HG02588 (cell line): ENCODE results near the gene RAB11A.

ENCODE experiments used
- ATAC-seq: cut with Tn5 transposase; IDR thresholded peaks from one replicate; pipeline ENCODE4 v1.9.1; 2021; ENCODE audit warnings: mild to moderate bottlenecking, moderate library complexity; ENCODE audit not compliant: unreplicated experiment

The RAB11A gene

DNA sequence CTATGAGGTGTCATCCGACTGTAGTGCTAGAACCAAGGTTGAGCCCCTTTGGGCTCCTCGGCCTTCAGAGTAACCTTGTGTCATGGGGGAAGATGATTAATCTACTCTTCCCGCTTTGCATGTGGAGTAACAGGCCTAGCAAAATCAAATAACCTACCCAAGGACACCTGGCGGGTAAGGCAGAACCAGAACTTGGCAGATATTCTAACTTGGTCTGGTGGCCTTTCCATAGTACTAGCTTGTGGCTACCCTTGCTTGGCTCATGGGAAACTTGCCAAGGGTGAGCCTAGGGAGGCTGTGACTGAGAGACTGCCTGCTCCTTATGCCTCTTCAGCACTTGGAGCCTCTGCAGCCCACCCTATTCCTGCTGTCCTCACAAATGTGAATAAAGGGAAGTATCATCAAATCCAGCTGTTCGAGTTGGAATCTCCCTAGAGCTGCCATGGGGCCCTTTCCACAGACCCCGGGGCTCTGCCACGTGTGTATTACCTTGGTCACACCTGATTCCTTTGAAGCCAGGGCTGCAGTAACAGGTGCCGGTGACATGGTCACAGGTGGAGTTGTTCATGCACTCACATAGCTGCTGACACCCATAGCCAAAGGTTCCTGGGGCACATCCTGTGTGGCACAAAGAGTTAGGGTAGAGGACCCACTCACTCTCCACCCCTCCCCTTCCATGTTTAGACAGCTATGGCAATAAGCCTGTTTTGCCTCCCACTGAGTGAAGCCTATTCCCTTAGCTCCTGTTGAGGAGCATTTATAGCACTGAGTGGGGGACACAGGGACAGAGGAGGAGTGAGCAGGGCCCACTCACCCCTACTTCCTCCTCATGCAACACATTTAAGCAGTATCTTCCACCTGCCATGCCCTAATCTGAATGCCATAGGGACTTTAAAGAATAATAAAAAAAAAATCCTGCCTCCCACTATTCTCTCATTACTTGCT is 46.0 kb downstream of the RAB11A start:
- no peak for ATAC-seq

DNA sequence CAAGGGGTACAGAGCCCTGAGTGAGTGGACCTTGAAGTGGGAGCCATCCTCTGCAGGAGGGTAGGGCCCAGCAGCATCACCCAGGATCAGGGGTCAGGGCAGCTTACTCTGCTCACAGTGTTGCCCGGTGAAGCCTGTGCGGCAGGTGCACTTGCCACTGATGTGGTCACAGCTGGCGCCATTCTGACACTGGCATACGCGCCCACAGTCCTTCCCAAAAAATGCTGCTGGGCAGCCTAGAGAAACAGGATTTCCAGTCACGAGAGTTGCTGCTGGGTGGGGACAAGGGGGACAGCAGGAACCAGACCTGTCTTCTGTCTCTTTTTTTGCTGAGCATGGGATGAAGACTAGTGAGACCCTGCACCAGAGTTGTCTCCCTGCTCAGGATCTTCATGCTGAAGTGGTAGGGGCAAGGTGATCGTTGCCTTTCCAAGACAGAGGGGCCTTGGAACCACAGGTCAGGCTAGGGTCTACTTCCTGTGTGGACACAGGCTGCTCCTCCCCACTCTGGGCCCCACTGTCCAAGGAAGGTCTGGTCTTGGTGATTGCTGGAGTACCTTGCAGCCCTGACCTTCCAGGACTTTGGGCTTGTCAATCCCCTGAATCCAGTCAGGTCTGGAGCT is 46.9 kb downstream of the RAB11A start:
- no peak for ATAC-seq

DNA sequence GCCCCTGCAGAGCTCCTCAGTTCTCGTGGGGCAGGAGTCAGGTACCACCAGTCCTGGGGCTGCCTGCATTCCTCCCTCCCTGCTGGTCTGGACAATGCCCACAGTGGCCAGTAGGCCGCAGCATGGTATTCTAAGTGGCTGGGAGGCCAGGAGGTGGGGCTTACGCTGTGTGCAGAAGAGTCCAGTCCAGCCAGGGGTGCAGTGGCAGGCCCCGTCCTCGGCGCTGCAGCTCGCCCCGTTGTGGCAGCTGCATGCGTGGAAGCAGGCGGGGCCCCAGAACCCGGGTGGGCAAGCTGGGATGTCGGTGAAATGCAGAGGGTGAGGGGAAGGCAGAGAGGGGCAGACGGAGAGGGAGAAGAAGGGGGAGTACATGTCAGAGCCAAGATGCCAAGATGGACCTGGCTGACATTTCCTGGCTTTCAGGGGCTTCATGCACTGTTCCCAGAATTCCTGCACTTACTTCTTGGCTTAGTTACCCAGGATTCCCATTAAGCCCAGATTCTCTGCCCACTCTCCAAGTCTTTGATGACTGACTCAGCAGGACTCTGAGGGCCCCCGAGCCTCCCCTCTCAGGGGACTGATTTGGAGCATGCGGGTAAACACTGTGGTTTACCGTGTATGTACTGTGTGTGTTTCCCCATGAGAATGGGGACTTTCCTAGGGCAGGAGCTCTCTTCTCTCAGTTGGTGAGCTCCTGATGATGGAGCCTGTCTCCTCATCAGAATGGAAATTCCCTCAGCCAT is 47.5 kb downstream of the RAB11A start:
- peak; percentile 57 for ATAC-seq

DNA sequence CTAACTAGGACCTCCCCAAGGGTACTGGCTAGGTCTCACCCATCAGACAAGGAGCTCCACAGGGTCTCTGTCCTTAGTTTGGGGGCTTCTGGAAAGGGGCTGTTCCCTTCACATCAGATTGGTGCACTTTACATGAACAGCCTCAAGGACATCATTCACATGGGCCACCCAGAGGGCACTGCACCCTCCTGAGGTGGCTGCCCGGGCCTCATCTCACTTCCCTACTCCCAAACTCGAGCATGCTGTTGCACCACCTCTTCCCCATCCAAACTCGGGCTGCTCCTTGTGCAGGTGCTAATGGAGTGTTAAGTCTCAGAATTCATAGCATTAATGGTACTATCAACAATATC is 48.1 kb downstream of the RAB11A start:
- ATAC-seq, result peak; percentile 9

DNA sequence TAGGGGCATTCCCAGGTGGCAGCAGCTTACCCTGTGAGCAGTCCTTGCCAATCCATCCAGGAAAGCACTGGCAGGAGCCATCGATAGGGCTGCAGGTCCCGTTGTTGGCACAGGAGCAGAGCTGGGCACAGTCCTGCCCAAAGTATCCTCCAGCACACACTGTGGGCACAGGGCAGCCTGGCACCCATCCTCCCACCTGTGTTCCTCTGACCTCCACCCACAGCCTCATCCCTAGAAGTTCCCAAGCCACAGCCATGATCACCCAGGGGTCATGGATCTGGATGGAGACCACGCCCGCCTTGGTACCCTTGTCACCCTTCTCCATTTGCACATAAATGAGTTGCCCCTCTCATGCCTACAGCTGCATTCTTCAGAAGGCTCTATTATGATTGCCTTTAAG is 48.6 kb downstream of the RAB11A start:
- ATAC-seq, result no peak

DNA sequence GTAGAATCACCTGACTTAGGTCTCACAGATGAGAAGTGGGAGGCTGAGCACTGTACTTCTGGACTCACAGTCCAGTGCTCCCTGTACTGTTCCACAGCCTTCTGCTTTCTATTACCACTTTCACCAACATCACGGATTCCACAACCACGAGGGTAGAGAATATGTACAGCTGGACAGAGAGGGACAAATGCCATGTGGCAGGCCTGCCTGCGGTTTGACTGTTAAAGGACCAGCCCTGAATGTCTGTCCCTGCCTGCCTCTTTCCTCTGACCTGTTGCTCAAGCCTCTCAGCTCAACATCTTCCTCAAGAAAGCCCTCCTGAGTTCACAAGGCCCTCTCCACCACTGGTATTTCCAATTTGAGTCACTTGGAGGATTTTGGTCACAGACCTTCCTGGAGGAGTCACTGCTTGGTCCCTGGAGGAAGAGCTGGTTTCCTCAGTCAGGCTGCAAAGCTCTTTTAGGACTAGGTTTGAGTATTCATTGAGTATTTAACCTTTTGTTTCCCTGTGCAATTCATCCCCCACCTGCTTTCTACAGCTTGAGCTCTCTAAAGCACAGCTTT is 49.1 kb downstream of the RAB11A start:
- ATAC-seq, result no peak

DNA sequence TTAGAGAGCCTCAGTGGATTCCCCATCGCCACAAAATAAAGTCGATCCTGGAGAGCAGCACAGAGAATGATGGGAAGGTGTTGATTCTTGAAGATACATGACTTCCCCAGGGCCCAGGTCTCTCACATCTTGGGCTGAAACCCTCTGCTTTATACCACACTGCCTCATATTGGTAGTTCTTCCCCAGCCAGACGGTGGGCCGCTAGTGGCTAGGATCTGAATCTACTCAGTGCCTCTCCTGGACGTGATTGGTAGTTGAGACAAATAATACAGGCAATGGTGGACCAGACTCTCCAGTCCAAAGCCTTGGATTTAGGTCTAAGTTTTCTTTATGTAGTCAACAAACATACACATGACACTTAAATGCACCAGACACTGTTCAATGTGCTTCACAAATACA is 49.7 kb downstream of the RAB11A start:
- no peak for ATAC-seq

DNA sequence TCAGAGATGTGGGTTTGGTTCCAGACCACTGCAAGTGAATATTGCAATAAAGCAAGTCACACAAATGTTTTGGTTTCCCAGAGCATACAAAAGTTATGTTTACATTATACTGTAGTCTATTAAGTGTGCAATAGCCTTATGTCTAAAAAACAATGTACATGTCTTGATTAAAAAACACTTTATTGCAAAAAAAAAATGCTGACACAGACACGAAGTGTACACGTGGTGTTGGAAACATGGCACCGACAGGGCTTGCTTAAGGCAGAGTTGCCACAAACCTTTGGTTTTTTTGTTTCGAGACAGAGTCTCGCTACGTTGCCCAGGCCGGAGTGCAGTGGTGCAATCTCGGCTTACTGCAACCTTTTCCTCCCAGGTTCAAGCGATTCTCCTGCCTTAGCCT is 50.1 kb downstream of the RAB11A start:
- ATAC-seq, result no peak

DNA sequence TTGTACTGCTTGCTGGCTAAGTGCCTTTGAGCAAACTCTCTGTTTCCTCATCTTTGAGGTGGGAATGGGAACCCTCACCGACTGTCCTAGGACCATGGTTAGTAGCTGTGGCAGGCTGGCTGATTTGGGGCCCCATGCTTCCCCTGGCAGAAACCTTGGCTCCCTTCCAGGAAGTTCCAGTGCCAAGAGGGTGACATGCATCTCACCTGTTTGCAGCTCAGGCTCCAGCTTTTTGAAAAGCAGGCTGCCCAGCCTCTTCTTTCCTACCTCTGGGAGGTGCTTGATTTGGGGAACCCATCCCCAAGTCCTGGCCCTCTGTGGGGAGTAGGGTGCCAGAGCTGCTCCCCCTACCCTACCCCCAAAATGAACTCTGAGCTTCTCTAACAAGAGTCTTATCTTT is 50.8 kb downstream of the RAB11A start:
- no peak for ATAC-seq

DNA sequence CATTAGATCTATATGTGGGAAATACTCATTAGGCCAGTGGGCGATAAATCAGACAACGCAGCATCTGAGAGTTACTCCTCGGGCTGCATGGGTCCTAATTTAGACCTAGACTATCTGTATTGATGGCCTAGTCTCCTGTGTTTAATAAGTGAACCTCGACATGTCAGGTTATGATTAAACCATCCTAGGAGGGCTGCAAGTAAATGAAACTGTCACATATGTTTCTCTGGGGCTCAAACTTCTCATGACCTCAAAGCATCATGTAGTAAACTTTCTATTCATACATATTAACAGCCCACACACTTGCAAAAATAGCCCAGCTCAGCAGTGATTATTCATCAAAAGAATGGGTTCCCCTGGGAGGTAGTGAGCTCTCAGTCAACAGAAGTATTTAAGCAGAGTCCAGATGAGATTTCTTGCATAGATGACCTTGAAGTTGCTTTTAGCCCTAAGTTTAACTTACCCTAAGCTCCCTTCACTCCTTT is 51.6 kb downstream of the RAB11A start:
- ATAC-seq, result no peak

DNA sequence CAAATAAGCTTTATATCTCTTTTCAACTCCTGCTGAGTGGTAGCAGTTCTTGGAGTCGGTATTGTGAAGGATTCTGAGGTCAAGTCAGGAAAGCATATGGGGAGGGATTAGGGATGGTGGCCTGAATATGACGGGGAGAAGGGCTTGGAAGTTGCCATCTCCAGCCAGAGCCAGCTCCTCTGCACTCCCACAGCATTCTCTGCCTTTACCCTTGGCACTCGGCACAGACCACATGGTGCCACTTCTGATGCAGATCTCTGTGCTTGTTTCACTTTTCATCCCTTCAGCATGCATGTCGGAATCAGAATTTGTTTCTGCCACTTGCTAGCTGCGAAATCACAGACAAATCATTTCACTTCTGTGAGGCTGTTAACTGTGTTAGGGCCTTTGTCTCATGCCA is 52.5 kb downstream of the RAB11A start:
- ATAC-seq, result no peak

DNA sequence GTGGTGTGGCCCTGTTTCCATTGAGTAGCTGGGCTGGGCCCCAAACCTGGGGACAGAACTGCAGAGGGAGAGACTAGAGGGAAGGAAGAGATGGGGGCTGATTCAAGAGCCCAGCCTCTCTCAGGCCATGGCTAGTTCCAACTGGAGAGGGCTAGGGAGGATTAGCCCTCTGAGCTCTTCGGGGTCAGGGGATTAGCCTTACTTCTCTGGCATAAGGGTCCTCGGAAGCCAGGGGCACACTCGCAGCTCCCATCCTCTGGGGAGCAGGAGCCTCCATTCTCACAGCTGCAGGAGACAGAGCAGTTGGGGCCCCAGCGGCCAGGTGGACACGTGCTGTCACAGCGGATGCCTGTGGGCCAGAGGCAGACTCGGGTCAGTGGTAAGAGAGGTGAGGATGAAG is 53.3 kb downstream of the RAB11A start:
- no peak for ATAC-seq

DNA sequence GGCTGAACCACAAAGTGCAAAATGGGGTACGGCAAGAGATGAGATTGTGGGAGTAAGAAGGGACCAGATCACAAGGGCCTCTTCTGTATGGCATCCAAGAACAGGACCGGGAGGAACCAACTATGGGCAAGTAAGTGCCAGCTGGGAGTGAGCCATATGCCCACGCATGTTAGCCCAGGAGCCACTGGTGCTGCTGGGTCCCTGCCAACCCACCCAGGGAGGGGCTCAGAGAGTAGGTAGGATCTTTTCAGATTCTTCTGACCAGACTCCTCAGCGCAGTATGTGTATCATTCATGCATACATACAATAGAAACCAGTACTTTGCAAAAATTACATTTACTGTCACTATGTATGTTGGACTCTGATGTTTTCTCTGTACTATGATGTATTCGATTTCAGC is 54.0 kb downstream of the RAB11A start:
- ATAC-seq, result no peak

DNA sequence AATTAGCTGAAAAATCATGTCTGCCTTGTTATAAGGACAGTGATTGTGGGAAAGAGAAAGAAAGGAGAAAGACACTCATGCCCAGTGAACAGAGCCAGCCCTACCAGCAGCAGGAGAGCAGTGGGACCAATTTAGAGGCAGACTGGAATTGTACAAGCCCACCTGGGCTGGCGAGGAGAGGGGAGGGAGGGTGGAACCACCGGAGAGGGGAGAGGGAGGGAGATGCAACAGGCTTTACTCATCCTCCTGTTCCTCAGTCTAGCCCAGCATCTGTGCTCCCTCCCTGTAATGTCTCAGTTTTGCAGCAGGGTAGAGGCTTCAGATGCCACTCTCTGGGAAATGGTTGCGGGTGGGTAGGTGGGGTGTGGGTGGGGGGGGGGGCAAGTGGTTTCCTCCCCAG is 54.7 kb downstream of the RAB11A start:
- no peak for ATAC-seq

DNA sequence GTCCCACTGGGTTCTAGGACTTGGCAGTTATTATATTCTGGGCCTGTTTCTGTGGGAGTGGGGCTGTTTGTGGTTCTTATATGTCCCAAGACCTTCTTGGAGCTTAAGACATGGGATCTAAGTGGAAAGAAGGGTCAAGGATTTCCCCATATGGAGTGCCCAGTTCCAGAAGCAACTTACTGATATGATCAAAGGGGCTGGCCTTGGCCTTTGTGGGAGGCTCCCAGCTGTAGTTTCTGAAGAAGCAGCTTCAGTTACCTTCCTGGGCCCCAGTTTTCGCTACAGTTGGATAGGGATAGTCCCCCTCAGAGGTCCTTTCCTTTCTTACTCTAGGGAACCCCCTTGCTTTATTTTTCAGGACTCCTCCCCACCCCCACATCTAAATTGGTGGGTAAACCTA is 56.0 kb downstream of the RAB11A start:
- no peak for ATAC-seq

DNA sequence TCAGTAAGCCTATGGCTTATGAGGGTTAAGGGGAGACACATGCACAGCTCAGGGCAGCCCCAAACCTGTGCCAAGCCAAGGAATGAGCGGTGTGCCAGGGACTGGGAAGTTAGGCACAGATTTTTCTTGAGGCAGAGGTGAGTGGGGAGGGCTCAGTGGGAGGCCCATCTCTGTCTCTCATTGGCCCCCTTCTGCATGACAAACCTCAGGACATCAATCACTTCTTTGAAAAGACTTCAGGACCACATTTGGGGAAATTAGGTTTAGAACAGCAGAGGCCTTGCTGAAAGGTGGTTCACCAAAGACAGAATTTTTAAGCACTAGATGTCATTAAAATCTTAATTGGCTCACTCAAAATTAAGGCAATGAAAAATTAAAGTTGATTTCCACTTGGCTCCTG is 57.2 kb downstream of the RAB11A start:
- no peak for ATAC-seq

DNA sequence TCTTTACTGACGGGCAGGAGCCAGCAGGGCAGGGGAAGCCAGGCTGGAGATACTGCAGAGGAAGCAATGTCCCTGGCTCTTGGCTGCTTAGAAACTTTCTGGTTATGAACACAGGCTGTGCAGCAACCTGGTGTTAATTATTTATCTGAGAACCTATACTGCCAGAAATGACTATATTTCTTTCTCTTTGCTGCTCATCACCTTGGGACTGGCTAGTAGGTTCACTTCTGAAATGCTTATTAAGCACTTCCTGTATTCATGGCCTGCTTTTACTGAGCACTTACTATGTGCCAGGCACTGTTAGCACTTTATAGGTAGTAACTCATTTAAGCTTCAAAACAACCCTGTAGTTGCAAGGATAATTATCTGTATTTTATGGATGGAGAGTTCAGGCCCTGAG is 57.6 kb downstream of the RAB11A start:
- ATAC-seq, result no peak

DNA sequence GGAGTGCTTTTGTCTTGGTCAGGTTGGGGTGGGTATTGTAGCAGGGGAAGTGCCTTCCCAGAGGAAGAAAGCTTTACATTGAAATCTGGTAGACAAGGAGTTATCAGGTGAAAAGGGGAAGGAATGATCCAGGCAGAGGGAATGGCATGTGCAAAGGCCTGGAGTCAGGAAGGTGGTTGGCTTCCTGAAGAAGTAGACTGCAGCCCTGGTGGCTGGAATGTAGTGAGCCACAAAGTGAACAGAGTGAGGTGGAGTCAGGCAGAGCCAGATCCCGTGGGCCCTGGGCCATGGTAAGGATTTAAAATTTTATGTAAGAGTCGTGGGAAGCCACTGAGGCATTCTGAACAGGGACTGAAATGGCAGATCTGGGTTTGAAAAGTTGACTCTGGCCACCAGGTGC is 58.3 kb downstream of the RAB11A start:
- ATAC-seq, result no peak

DNA sequence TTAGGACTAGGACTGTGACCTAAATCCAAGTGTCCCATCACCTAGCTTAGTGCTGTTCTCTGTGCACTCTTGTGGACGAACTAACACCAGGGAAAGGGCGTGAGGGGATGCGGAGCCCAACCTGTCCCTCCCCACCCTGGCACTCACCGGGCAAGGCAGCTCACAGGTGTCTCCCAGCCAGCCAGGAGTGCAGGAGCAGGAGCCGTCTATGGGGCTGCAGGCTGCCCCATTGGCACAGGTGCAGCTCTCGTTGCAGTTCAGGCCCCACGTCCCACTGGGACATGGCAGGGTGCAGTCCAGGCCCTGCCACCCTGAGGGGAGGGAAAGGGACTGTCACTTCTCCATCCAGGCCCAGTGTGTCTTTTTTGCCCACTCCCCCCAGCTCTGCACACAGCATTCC is 60.3 kb downstream of the RAB11A start:
- ATAC-seq, result no peak

DNA sequence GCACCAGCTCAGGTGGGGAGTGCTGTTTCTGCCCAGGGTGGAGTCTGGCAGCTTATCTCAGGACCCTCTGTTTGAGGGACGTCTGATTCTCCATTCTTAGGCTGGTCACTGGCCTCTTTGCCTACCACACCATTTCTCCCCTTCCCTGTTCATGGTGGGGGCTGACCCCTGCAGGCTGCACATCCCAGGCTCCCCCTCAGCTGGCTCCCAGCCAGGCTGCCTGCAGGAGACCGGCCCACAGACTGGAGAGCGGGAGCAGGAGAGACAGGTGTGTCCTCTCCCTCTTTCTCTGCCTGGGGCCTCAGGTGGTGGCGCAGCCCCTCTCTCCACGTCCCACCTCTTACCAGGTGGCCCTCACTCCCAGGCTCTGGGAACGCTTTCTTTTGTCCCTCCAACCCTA is 60.8 kb downstream of the RAB11A start:
- ATAC-seq, result no peak

DNA sequence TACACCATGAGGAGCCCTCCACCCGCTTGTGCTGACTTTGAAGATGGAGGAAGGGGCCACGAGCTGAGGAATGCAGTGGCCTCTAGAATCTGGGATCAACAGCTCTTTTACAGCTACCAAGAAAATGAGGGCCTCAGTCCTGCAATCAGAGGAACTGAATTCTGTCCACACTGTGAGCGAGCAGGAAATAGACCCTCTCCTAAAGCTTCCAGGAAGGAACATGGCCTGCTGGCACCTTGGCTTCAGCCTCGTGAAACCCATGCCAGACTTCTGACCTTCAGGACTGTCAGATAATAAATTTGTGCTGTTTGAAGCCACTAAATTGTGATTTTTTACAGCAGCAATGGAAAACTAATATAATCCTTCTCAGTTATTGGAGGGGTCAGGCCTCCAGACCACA is 61.9 kb downstream of the RAB11A start:
- no peak for ATAC-seq
